ENCODE measurements around the gene AMOTL1.

GRCh38 chr11:94738746-94739145 lies 29.4 kb upstream of the AMOTL1 start:
- TF ChIP-seq, protein P1, sequence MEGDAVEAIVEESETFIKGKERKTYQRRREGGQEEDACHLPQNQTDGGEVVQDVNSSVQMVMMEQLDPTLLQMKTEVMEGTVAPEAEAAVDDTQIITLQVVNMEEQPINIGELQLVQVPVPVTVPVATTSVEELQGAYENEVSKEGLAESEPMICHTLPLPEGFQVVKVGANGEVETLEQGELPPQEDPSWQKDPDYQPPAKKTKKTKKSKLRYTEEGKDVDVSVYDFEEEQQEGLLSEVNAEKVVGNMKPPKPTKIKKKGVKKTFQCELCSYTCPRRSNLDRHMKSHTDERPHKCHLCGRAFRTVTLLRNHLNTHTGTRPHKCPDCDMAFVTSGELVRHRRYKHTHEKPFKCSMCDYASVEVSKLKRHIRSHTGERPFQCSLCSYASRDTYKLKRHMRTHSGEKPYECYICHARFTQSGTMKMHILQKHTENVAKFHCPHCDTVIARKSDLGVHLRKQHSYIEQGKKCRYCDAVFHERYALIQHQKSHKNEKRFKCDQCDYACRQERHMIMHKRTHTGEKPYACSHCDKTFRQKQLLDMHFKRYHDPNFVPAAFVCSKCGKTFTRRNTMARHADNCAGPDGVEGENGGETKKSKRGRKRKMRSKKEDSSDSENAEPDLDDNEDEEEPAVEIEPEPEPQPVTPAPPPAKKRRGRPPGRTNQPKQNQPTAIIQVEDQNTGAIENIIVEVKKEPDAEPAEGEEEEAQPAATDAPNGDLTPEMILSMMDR (IDR thresholded peaks at IDR 0.05; ENCODE audit: borderline replicate concordance, extremely low read depth, low read length, poor library complexity, severe bottlenecking): no peak
- TF ChIP-seq EZH2 (IDR thresholded peaks at IDR 0.05; ENCODE audit: borderline replicate concordance, low read depth, low read length, severe bottlenecking): no peak
